ENCODE data around the gene MALRD1.
"Not testable (repeated sequence)": the region's sequence is repeated elsewhere in the genome, so short reads cannot be mapped to it uniquely, and the experiment has no call there.

MALRD1 gene

DNA sequence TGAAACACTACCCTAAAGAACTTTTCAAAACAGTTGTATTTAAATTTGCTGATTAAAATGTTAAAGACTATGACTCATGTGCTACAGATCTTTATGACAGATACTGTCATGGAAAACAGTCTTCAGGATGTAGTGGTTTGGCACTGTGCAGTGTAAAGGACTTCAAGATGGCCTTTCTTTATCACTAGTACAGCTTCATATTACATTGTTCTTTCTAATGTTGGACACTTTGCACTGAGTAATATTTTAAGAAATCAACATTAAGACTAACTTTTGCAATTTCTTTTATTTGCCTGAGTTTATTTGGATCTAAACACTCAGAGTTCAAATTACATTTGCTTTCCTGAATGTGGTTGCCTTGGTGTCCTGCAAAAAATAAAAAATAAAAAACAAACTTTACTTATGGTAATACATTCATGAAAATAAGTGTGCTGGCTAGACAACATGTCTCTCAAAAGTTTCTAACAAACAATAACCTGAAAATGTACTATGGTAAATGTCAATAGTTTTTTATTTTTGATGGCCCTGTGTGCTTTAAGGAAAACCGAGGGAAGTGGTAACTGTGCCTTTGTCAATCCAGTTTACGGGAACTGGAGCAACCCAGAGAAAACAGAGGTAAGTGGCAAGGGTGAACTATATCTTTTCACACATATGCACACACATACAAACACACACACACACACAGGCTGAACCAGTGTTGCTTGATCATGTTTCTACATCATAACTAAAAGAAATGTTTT lies 681.7 kb downstream of the MALRD1 start:
- no peak for DNase-seq

DNA sequence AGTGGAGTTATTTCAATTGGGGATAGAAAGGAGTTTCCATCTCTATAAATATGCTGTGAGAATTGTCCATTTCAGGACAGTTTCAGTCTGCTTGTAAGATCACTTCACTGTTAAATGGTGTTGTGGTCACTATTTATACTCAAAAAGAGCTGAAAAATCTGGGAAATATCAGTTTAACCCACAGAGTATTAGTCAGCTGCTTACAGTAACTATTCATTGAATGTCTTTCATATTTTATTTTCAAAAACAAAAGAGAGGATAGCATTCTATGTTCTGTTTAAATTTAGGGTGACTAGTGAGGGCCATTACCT lies 682.3 kb downstream of the MALRD1 start:
- no peak for DNase-seq

DNA sequence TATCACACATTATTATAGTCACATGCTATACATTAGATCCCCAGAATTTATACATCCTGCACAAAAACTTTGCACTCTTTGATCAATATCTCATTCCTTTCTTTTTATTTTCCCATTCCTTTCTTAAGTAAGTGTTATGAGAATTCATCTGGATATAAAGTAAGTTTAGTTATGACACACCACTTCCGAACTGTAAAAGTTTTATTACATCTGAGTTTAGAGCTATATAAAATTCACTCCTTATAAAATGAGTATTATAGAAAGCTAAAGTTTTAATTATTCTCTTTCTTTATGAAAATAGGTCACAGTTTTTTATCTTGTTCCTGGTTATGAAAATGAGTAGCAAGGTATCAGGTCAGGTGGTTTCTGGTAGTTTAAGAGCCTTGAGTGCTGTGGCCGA lies 683.0 kb downstream of the MALRD1 start:
- DNase-seq = no peak

DNA sequence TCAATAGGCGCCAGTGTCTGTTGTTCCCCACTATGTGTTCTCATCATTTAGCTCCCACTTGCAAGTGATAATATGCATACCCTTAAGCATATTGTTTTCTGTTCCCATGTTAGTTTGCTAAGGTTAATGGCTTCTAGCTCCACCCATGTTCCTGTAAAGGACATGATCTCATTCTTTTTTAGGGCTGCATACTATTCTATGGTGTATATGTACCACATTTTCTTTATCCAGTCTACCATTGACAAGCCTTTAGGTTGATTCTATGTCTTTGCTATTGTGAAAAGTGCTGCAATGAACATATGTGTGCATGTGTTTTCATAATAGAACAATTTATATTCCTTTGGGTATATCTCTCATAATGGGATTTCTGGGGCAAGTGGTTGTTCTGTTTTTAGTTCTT lies 689.8 kb downstream of the MALRD1 start:
- no peak for DNase-seq

DNA sequence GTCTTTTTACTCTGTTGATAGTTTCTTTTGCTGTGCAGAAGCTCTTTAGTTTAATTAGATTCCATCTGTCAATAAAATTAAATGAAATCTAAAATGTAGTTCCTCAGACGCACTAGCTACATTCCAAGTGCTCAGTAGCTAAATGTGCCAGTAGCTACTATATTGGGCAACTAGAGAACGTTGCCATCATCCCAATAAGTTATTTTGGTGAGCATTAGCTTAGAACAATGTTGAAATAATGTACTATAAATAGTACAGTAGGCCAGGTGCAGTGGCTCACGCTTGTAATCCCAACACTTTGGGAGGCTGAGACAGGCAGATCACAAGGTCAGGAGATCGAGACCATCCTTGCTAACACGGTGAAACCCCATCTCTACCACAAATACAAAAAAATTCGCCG lies 690.6 kb downstream of the MALRD1 start:
- not testable (repeated sequence) for DNase-seq

DNA sequence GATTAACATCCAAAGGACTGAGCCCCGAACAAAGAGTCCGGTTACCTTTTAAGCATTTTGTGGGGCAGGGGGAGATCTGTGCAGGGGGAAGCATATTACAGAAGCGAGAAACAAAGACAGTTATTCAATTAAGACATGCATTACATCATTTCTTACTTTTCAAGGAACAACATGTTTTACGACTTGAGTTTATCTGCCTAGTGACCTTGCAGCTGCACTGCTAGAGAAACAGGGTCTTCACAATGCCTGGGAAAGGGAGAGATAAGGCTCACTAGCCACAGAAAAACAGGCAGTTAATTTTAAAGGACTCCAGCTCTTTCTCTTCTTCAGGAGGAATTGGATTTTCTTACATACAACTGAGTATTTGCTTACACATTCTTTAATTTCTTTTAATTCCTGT lies 693.5 kb downstream of the MALRD1 start:
- not testable (repeated sequence) for DNase-seq

DNA sequence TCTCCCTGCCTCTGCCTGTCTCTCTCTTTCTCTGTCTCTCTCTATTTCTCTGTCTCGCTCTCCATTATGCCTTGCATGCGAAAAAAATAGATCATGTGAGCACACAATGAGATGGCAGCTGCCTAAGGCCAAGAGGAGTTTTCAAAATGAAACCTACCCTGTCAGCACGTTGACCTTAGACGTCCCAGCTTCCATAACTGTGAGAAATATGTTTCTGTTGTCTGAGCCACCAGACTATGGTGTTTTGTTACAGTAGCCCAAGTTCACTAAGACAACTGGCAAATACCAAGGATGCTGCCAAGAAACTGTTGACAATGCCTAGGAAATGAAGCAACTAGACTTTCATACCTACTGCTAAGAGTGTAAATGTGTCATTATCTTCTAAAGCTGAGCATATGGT lies 697.1 kb downstream of the MALRD1 start:
- no peak for DNase-seq

DNA sequence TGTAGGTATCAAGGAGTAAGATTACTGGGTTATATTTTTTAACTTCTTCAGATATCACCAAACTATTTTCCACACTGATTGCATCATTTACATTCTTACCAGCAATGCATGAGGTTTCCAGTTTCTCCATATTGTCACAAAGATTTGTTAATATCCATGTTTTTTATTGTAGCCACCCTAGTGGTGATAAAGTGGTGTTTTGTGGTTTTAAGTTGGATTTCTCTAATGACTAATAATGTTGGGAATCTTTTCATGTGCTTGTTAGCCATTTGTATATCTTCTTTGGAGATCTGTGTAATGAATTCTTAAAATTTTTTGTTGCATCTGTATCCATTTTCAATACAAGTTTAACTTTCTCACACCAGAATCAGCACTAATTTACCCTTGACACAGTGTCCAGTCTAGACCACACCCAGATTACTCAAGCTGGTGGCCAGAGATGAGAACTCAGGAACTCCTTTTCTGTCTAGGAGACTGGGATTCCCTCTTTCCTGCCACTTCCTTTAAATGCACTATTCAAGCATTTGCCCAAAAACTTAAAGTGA lies 700.7 kb downstream of the MALRD1 start:
- no peak for DNase-seq

DNA sequence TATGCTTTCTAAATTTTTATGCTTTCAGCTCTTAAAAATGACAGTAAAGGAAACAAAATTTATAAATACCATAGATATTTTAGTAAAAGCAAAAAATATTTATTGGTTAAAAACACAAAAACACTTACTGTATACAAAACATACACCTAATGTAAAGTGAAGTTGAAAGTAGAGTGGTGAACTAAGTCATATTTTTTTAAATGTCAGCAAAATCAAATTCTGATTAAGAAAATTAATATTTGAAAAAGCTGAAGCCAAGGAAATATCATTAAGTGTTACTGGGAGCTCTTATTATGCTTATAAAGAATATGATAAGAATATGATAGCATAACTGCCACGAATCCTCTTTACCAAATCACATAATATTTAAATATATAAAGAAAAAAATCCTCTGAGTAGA lies 702.4 kb downstream of the MALRD1 start:
- no peak for DNase-seq

DNA sequence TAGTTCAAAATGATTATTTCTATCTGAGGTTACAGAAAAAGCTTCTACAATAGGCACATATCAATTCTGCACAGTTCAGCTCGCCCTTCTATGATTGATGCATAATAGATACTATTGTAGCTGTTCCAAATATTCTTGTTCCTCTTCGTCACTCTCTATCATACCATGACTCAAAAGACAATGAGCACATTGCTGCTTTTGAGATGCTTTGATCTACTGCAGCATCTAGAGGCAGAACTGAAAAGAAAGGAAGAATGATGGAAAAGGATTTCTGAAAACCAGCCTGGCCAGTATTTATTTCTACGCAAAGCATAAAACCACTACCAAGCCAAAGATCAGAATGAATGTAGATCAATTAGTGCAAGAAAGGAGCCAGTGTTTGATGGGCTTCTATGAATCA lies 708.3 kb downstream of the MALRD1 start:
- DNase-seq = no peak

DNA sequence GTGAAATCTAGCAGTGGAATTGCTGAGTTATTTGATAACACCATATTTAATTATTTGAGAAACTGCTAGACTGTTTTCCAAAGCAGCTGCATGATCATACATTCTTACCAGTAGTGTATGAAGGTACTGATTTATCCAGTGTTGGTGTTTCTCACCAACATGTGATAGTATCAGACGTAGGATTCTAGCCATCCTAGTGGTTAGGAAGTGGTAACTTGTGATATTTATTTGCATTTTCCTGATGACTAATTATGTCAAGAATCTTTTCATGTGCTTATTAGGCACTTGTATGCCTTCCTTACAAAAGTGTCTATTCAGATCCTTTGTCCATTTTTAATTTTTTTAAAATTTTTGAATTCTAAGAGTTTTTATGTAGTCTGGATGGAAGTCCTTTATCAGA lies 713.4 kb downstream of the MALRD1 start:
- no peak for DNase-seq

DNA sequence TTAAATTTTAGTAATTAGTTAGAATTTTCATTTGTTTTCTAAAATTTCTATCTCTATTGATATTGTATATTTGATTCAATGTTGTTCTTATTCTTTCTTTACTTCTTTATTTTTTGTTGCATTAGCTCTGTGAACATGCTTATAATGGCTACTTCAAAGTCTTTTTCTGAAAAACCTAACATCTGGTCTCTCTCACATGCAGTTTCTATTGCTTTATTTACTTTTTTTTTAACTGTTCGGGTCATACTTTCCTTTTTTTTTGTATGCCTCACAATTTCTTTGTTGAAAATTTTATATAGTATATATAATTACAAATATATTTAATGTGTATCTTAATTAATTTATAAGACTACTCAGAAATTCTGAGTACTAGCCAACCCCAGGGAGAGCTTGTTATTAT lies 715.5 kb downstream of the MALRD1 start:
- DNase-seq = no peak

DNA sequence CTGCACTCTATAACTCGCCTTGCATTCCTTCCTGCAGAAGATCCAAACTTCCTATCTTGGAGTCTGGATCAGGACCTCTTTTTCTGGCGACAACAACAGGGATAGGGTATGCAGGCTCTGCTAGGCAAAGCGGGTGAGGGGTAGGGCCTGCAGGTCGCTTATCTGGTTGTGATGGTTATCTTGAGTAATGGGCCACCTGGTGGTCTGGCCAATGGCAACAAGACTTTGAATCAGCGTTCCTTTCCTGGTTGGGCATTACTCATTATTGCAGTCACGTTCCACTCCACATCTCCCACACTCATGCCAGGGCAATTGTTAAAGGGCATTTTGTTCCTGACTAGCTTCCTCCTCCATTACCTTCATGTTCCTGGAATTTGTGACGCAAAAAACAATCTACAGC lies 719.3 kb downstream of the MALRD1 start:
- DNase-seq = no peak

DNA sequence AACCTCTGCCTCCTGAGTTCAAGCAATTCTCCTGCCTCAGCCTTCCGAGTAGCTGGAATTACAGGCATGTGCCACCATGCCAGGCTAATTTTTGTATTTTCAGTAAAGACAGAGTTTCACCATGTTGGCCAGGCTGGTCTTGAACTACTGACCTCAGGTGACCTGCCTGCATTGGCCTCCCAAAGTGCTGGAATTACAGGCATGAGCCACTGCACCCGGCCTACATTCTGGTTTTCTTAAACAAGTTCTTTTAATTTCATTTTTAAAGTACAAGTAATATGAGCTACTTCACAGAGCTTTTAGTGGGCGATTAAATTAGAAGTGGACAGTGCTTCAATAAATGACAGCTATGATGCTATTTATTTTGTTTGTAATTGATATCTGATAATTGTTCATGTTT lies 721.2 kb downstream of the MALRD1 start:
- DNase-seq = not testable (repeated sequence)

DNA sequence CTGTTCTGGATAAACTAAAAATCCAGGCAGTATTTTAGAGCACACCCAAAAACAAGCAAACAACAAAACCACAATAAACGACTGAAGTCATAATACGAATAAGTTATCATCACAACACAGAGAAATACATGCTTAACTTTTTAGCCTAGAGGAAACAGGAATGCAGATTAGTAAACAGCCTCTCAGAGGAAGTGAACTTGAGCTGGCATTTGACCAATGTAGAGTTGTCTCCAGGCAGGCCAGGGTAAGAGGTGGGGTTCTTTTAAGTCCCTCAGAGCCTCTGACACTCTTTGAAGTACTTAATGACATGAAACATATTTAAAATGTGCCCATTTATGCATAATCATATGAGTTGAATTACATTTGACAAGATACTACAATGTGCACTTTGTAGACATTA lies 724.4 kb downstream of the MALRD1 start:
- DNase-seq = no peak

DNA sequence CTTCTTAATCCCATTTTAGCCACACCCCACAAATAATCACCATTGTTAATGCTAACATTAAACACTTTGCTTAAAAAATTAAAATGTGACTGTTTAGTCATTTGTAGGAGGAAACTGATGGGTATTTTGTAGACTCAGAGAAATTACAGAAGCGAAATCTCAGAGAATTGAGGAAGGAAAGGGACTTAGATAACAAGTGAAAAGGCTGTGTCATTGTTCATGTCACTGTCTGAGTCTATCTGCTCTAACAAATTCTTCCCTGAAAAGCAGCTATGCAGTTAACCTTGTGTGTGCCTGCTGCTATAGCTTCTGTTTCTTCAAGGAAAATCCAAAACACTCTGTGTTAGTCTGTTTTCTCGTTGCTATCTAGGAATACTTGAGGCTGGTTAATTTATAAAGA lies 726.7 kb downstream of the MALRD1 start:
- no peak for DNase-seq

DNA sequence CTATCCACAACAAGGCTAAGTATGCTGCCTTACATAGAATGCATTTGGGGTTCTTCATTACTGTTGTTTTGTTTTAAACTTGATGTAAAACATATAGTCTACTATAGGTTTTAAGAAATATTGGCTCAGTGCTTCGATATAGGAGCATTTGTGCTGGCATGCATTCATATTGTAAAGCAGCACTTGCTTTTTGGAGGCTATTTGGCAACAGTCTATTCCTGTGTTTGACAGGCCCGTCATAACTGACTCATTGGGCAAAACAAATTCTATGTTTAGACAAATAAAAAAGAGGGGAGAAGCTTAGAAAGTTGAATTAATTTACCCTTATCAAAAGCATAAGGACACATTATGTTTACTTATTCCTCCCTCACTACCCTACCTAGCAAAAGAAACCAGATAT lies 729.2 kb downstream of the MALRD1 start:
- no peak for DNase-seq

DNA sequence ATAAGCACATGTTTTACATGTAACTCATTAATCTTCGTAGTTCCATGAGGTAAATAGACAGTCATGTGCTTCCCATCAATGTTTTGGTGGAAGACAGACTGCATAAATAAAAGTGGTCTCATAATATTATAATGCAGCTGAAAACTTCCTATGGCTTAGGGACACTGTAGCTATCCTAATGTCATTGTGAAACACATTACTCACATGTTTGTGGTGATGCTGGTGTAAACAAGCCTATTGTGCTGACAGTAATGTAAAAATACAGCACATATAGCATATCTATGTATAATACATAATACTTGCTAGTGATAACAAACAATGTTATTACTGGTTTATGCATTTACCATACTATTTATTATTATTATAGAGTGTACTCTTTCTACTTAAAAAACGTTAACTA lies 730.4 kb downstream of the MALRD1 start:
- no peak for DNase-seq

DNA sequence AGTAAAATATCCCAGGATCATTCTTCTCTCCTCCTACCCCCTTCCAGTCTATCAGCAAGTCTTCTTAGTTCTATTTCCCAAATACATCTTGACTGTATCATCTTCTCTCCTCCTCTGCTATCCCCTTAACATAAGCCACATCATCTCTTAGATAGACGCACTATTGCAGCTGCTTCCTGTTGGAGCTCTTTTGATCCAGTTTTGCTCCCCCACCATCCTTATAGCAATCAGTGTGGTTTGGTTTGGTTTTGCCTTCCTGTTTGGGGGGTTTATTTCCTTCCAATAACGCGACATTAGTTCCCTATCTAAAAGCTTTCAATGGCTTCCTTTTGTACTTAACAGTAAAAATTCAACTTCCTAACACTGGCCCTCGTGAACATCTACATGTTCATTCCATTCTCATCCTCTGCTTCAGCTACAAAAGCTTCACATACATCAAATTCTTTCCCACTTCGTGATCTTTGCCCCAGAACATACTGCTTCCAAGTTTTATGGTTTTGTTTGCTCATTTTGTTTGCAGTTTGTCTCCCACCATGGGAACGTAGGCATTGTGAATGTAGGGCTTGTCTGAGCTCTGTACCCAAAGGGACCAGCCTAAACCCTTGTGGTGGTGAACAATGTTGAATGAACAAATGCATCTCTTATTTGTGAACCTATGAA lies 734.0 kb downstream of the MALRD1 start:
- no peak for DNase-seq

DNA sequence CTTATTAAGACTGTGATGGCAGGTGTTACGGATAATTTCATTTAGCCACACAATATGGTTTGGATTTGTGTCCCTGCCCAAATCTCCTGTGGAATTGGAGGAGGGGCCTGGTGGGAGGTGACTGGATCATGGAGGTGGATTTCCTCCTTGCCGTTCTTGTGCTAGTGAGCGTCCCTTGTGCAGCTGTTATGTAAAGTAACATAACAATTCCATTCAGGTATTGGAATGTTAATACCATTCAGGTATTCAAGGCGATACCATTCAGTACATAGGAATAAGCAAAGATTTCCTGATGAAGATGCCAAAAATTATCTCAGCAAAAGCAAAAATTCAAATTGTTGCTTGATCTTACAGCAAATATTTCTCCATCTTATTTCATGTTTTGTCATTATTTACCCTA lies 735.1 kb downstream of the MALRD1 start:
- DNase-seq = no peak
